Calu3 (cell line): ENCODE results near the gene ATP1A4. TPM values are rescaled to one million over a fixed set of nuclear protein-coding genes. Genes with fewer than 3 reads are reported as not detected.

Source experiments
- BruUV-seq: library from RNA; stranded (reverse); fragments of 400-500 nt; replicated peaks from 2 replicates; lab custom pipeline; 2021; lab: Mats Ljungman, UMichigan
- CTCF ChIA-PET: fragments of 300-600 bp; sonication (Branson Sonifier 250); formaldehyde crosslinking; loops from one replicate; lab custom pipeline; 2022; ENCODE audit warnings: antibody characterized with exemption; lab: Charles Lee
- DNase-seq: peaks from one replicate; pipeline ENCODE4 v3.0.0; 2022
- H3K27ac Mint-ChIP-seq: one replicate; pipeline ENCODE4 v1.8.0; 2022; ENCODE audit warnings: mixed read lengths; ENCODE audit not compliant: unreplicated experiment
- H3K27me3 Mint-ChIP-seq: one replicate; pipeline ENCODE4 v1.8.0; 2022; ENCODE audit warnings: mixed read lengths; ENCODE audit not compliant: unreplicated experiment
- H3K36me3 Mint-ChIP-seq: one replicate; pipeline ENCODE4 v1.8.0; 2022; ENCODE audit warnings: mild to moderate bottlenecking, moderate library complexity, mixed read lengths; ENCODE audit not compliant: insufficient read depth, unreplicated experiment
- H3K4me1 Mint-ChIP-seq: one replicate; pipeline ENCODE4 v1.8.0; 2022; ENCODE audit warnings: mild to moderate bottlenecking, low read depth, mixed read lengths; ENCODE audit not compliant: unreplicated experiment
- H3K4me3 Mint-ChIP-seq: one replicate; pipeline ENCODE4 v1.8.0; 2022; ENCODE audit warnings: mild to moderate bottlenecking, low read depth, moderate library complexity, mixed read lengths; ENCODE audit not compliant: unreplicated experiment
- H3K9me3 Mint-ChIP-seq: one replicate; pipeline ENCODE4 v1.8.0; 2022; ENCODE audit warnings: low read depth, mixed read lengths; ENCODE audit not compliant: unreplicated experiment
- intact Hi-C: fragments of 100-400 bp; cut with micrococcal nuclease; formaldehyde crosslinking; loops from one replicate; pipeline ENCODE4 v1.10.0; 2022; ENCODE audit not compliant: unreplicated experiment
- total RNA-seq: library from RNA; stranded (reverse); gene quantifications from 2 replicates; pipeline ENCODE4 v1.2.3, GENCODE V29; 2022
- TF ChIP-seq, protein P1 (sequence below): fragments of 200-600 bp; IDR thresholded peaks from one replicate; pipeline ENCODE4 v1.8.0; 2022; ENCODE audit warnings: antibody characterized with exemption; ENCODE audit not compliant: unreplicated experiment

Gene ATP1A4
- total RNA-seq, 1 experiment from 2014 or later: not detected

DNA sequence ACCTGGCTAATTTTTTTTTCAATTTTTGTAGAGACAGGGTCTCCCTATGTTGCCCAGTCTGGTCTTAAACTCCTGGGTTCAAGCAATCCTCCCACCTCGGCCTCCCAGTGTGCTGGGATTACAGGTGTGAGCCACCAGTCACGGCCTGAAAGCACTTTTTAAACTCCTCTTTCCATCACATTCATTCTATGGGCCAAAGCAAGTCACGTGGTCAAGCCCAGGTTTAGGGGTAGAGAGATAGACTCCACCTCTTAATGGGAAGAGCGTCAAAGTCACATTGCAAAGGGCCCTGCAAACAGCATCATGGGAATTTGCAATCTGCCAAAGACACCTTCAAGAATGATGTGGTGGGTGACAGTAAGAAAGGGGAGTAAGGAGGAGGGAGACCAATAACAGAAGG, 7.1 kb downstream of the ATP1A4 start:
- CTCF ChIA-PET: no interaction called here
- no peaks in the 10 kb centered on the region for H3K4me1 Mint-ChIP-seq
- TF ChIP-seq, protein P1, sequence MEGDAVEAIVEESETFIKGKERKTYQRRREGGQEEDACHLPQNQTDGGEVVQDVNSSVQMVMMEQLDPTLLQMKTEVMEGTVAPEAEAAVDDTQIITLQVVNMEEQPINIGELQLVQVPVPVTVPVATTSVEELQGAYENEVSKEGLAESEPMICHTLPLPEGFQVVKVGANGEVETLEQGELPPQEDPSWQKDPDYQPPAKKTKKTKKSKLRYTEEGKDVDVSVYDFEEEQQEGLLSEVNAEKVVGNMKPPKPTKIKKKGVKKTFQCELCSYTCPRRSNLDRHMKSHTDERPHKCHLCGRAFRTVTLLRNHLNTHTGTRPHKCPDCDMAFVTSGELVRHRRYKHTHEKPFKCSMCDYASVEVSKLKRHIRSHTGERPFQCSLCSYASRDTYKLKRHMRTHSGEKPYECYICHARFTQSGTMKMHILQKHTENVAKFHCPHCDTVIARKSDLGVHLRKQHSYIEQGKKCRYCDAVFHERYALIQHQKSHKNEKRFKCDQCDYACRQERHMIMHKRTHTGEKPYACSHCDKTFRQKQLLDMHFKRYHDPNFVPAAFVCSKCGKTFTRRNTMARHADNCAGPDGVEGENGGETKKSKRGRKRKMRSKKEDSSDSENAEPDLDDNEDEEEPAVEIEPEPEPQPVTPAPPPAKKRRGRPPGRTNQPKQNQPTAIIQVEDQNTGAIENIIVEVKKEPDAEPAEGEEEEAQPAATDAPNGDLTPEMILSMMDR: no peak
- H3K27ac Mint-ChIP-seq: no peak overlapping the region
- no peak for DNase-seq
- H3K9me3 Mint-ChIP-seq: no peaks in the 10 kb centered on the region
- no peak overlapping the region for H3K4me3 Mint-ChIP-seq
- no TSS peak for BruUV-seq
- intact Hi-C loops: no loop called here
- no peaks in the 10 kb centered on the region for H3K36me3 Mint-ChIP-seq
- peaks cover 59% of the 10 kb centered on the region for H3K27me3 Mint-ChIP-seq

- no peak for DNase-seq
- no peak overlapping the region for H3K27ac Mint-ChIP-seq
- CTCF ChIA-PET: no interaction called here
- BruUV-seq: no TSS peak
- intact Hi-C loops: no loop called here
- H3K4me1 Mint-ChIP-seq: no peaks in the 10 kb centered on the region
- TF ChIP-seq, protein P1: no peak
- no peak overlapping the region for H3K4me3 Mint-ChIP-seq
- H3K27me3 Mint-ChIP-seq: peaks cover 68% of the 10 kb centered on the region
- no peaks in the 10 kb centered on the region for H3K36me3 Mint-ChIP-seq
- H3K9me3 Mint-ChIP-seq: no peaks in the 10 kb centered on the region
Observed at GRCh38 chr1:160159846-160160245, 8.4 kb downstream of the ATP1A4 start.

DNA sequence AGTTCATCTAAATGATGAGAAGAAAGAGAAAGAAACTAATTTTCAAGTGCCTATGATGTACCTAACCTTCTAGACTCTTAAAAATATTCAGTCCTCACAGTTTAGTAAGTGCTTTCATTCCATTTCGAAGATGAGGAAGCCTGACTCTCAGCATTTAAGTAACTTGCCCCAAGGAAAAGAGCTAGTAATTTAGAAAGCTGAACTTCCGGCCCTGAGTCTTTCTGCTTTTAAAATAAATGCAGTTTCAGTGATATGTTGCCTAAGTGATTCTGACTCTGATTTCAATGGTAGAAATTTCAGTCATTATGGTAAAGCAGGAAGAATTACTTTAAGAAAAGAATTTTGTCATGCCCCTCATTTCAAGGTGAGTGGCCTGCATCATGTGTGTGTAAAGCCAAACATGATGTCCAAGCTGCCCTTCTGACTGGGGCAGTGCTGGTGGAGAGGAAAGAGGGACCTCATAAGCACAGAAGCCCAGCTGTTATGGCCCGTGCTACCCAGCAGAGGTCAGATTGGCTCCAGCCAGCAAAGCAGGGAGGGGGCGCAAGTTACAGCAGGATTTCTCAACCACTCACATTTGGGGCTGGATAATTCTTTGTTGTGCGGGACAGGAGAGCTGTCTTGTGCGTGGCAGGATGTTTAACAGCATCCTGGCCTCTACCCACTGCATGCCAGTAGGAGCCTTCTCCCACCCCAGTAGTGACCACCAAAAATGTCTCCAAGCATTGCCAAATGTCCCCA, 10.7 kb downstream of the ATP1A4 start:
- TF ChIP-seq, protein P1: no peak
- intact Hi-C loops: no loop called here
- Mint-ChIP-seq H3K36me3 (no peaks in the 10 kb centered on the region), H3K27me3 (peaks cover 75% of the 10 kb centered on the region), H3K27ac (no peak overlapping the region), H3K4me3 (no peak overlapping the region), H3K4me1 (no peaks in the 10 kb centered on the region), H3K9me3 (no peaks in the 10 kb centered on the region)
- CTCF ChIA-PET: no interaction called here
- no peak for DNase-seq
- no TSS peak for BruUV-seq

DNA sequence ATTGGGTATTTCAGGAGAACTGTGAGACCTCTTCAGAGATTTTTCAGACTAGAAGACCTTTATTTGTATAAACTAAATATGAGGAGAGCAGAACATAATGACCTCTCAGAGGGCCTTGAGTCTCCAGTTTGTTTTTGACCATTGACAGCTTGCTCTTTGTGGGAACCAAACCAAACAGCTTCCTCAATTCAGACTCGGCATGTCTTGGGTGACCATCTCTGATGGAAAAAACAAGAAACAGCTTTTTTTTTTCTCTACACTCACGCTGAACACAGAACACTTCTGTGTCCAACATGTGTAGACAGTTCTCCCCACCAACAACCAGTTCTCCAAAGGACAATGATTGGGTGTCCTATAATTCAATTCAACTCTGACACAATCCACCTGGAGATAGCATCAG, 11.5 kb downstream of the ATP1A4 start:
- CTCF ChIA-PET: no interaction called here
- Mint-ChIP-seq H3K4me3 (no peak overlapping the region), H3K36me3 (no peaks in the 10 kb centered on the region), H3K9me3 (no peaks in the 10 kb centered on the region), H3K27ac (no peak overlapping the region), H3K4me1 (no peaks in the 10 kb centered on the region), H3K27me3 (peaks cover 81% of the 10 kb centered on the region)
- no peak for DNase-seq
- intact Hi-C loops: no loop called here
- BruUV-seq: no TSS peak
- TF ChIP-seq, protein P1: no peak
